Stimulated activated naive CD8-positive, alpha-beta T cell treated with anti-CD3 and anti-CD28 coated beads, Interleukin-15, Interleukin-2, amounts not matched to agents 100 ng/mL and 50 ng/mL, for 24 hours (primary cell): ENCODE measurements around the gene HS6ST3.
A peak's percentile ranks its signal among the peaks of the same experiment; 100 is the strongest.
"Not testable (repeated sequence)": the region's sequence is repeated elsewhere in the genome, so short reads cannot be mapped to it uniquely, and the experiment has no call there.

Experiments
- H3K27ac Mint-ChIP-seq: one replicate; pipeline ENCODE4 v1.8.0; 2021; ENCODE audit warnings: mild to moderate bottlenecking, mixed read lengths
- H3K27me3 Mint-ChIP-seq: one replicate; pipeline ENCODE4 v1.8.0; 2021; ENCODE audit warnings: mixed read lengths
- H3K36me3 Mint-ChIP-seq: one replicate; pipeline ENCODE4 v1.8.0; 2021; ENCODE audit warnings: low read depth, mixed read lengths
- H3K4me1 Mint-ChIP-seq: one replicate; pipeline ENCODE4 v1.8.0; 2021; ENCODE audit warnings: low read depth, mixed read lengths
- H3K4me3 Mint-ChIP-seq: one replicate; pipeline ENCODE4 v1.8.0; 2021; ENCODE audit warnings: mild to moderate bottlenecking, mixed read lengths
- H3K9me3 Mint-ChIP-seq: one replicate; pipeline ENCODE4 v1.8.0; 2021; ENCODE audit warnings: mixed read lengths

HS6ST3 gene

GRCh38 chr13:96081888-96082287 lies 8.0 kb upstream of the HS6ST3 start:
- Mint-ChIP-seq H3K27me3 (peaks cover 20% of the 10 kb centered on the region), H3K4me1 (no peaks in the 10 kb centered on the region), H3K4me3 (no peak overlapping the region), H3K27ac (no peak overlapping the region), H3K9me3 (peaks cover 14% of the 10 kb centered on the region), H3K36me3 (no peaks in the 10 kb centered on the region)

- Mint-ChIP-seq H3K4me1 (no peaks in the 10 kb centered on the region), H3K9me3 (peaks cover 14% of the 10 kb centered on the region), H3K4me3 (no peak overlapping the region), H3K27me3 (peaks cover 28% of the 10 kb centered on the region), H3K36me3 (no peaks in the 10 kb centered on the region), H3K27ac (no peak overlapping the region)
Observed at GRCh38 chr13:96082640-96083039, 7.3 kb upstream of the HS6ST3 start.

- Mint-ChIP-seq H3K9me3 (peaks cover 11% of the 10 kb centered on the region), H3K4me1 (no peaks in the 10 kb centered on the region), H3K36me3 (no peaks in the 10 kb centered on the region), H3K27me3 (peaks cover 47% of the 10 kb centered on the region), H3K27ac (no peak overlapping the region), H3K4me3 (no peak overlapping the region)
Observed at GRCh38 chr13:96086736-96087135, 3.2 kb upstream of the HS6ST3 start.

GRCh38 chr13:96089139-96089538 lies 768 bp upstream of the HS6ST3 start:
- no peak overlapping the region for H3K27ac Mint-ChIP-seq
- H3K36me3 Mint-ChIP-seq = no peaks in the 10 kb centered on the region
- no peaks in the 10 kb centered on the region for H3K4me1 Mint-ChIP-seq
- peak overlapping the region; percentile 17 for H3K4me3 Mint-ChIP-seq
- peaks cover 3% of the 10 kb centered on the region for H3K9me3 Mint-ChIP-seq
- peaks cover 68% of the 10 kb centered on the region for H3K27me3 Mint-ChIP-seq

GRCh38 chr13:96090240-96091101 lies 564 bp downstream of the HS6ST3 start:
- Mint-ChIP-seq H3K36me3 (no peaks in the 10 kb centered on the region), H3K4me3 (no peak overlapping the region), H3K4me1 (no peaks in the 10 kb centered on the region), H3K27me3 (peaks cover 64% of the 10 kb centered on the region), H3K9me3 (peaks cover 3% of the 10 kb centered on the region), H3K27ac (no peak overlapping the region)

- H3K27me3 Mint-ChIP-seq = peaks cover 58% of the 10 kb centered on the region
- no peaks in the 10 kb centered on the region for H3K4me1 Mint-ChIP-seq
- no peak overlapping the region for H3K27ac Mint-ChIP-seq
- H3K4me3 Mint-ChIP-seq = peak overlapping the region; percentile 32
- no peaks in the 10 kb centered on the region for H3K36me3 Mint-ChIP-seq
- no peaks in the 10 kb centered on the region for H3K9me3 Mint-ChIP-seq
Observed at GRCh38 chr13:96091164-96092117, 1.5 kb downstream of the HS6ST3 start.

- H3K27ac Mint-ChIP-seq = no peak overlapping the region
- H3K4me3 Mint-ChIP-seq = no peak overlapping the region
- no peaks in the 10 kb centered on the region for H3K9me3 Mint-ChIP-seq
- no peaks in the 10 kb centered on the region for H3K4me1 Mint-ChIP-seq
- no peaks in the 10 kb centered on the region for H3K36me3 Mint-ChIP-seq
- H3K27me3 Mint-ChIP-seq = peaks cover 49% of the 10 kb centered on the region
Observed at GRCh38 chr13:96093296-96094006, 3.5 kb downstream of the HS6ST3 start.

GRCh38 chr13:96100457-96101220 lies 10.7 kb downstream of the HS6ST3 start:
- no peaks in the 10 kb centered on the region for H3K9me3 Mint-ChIP-seq
- H3K27ac Mint-ChIP-seq = no peak overlapping the region
- H3K27me3 Mint-ChIP-seq = peaks cover 4% of the 10 kb centered on the region
- H3K4me3 Mint-ChIP-seq = no peak overlapping the region
- no peaks in the 10 kb centered on the region for H3K36me3 Mint-ChIP-seq
- no peaks in the 10 kb centered on the region for H3K4me1 Mint-ChIP-seq

- Mint-ChIP-seq H3K4me1 (no peaks in the 10 kb centered on the region), H3K9me3 (peaks cover 27% of the 10 kb centered on the region), H3K4me3 (no peak overlapping the region), H3K27me3 (no peaks in the 10 kb centered on the region), H3K36me3 (no peaks in the 10 kb centered on the region), H3K27ac (no peak overlapping the region)
Observed at GRCh38 chr13:96104516-96104915, 14.6 kb downstream of the HS6ST3 start.

GRCh38 chr13:96108072-96108471 lies 18.2 kb downstream of the HS6ST3 start:
- H3K4me3 Mint-ChIP-seq, H3K36me3 Mint-ChIP-seq, H3K27me3 Mint-ChIP-seq, H3K27ac Mint-ChIP-seq, H3K4me1 Mint-ChIP-seq: not testable (repeated sequence)
- peaks cover 30% of the 10 kb centered on the region for H3K9me3 Mint-ChIP-seq

- no peaks in the 10 kb centered on the region for H3K36me3 Mint-ChIP-seq
- H3K27me3 Mint-ChIP-seq = no peaks in the 10 kb centered on the region
- no peak overlapping the region for H3K27ac Mint-ChIP-seq
- peaks cover 30% of the 10 kb centered on the region for H3K9me3 Mint-ChIP-seq
- H3K4me3 Mint-ChIP-seq = no peak overlapping the region
- H3K4me1 Mint-ChIP-seq = no peaks in the 10 kb centered on the region
Observed at GRCh38 chr13:96109125-96109524, 19.2 kb downstream of the HS6ST3 start.

GRCh38 chr13:96112936-96113335 lies 23.0 kb downstream of the HS6ST3 start:
- Mint-ChIP-seq H3K4me3 (no peak overlapping the region), H3K9me3 (peaks cover 18% of the 10 kb centered on the region), H3K27me3 (no peaks in the 10 kb centered on the region), H3K27ac (no peak overlapping the region), H3K36me3 (no peaks in the 10 kb centered on the region), H3K4me1 (no peaks in the 10 kb centered on the region)

- H3K9me3 Mint-ChIP-seq, H3K36me3 Mint-ChIP-seq, H3K4me3 Mint-ChIP-seq, H3K27ac Mint-ChIP-seq, H3K27me3 Mint-ChIP-seq, H3K4me1 Mint-ChIP-seq: not testable (repeated sequence)
Observed at GRCh38 chr13:96115368-96115767, 25.5 kb downstream of the HS6ST3 start.

GRCh38 chr13:96119921-96120320 lies 30.0 kb downstream of the HS6ST3 start:
- H3K27ac Mint-ChIP-seq = no peak overlapping the region
- peaks cover 2% of the 10 kb centered on the region for H3K9me3 Mint-ChIP-seq
- no peaks in the 10 kb centered on the region for H3K27me3 Mint-ChIP-seq

More at GRCh38 chr13:96119921-96120320, 30.0 kb downstream of the HS6ST3 start:
- H3K36me3 Mint-ChIP-seq = no peaks in the 10 kb centered on the region
- no peak overlapping the region for H3K4me3 Mint-ChIP-seq
- H3K4me1 Mint-ChIP-seq = no peaks in the 10 kb centered on the region
